Ovary (tissue), 3 donors: Measurements from ENCODE around the gene MINDY3.

ENCODE experiments used
- CTCF ChIP-seq, 3 donors: fragments of 450-650 bp in 2 of 3; fragments of 200-600 bp in 1 of 3; IDR thresholded peaks; one replicate each; pipeline versions ENCODE4 v1.5.1 to v1.8.0; 2016 to 2022; ENCODE audit warnings: antibody characterized with exemption in 3 of 3, mild to moderate bottlenecking in 1 of 3
- EP300 ChIP-seq: sonication (generic); formaldehyde crosslinking; IDR thresholded peaks from one replicate; pipeline ENCODE4 v1.6.1; 2017; ENCODE audit warnings: antibody characterized with exemption
- POLR2A ChIP-seq: fragments of 450-650 bp; IDR thresholded peaks from one replicate; pipeline ENCODE4 v1.6.1; 2017; ENCODE audit warnings: antibody characterized with exemption, mild to moderate bottlenecking, moderate library complexity
- donor health status: DM: no; HTN: no; CAD: no.

GRCh38 chr10:15782851-15783250 lies 77.5 kb downstream of the MINDY3 start:
- TF ChIP-seq CTCF (IDR thresholded peaks at IDR 0.05) (no peak), POLR2A (no peak), EP300 (no peak)
